K562 (cell line): ENCODE data around the gene ISYNA1. TPM values are rescaled to one million over a fixed set of nuclear protein-coding genes. Genes with fewer than 3 reads are reported as not detected.

Experiments
- ATAC-seq: fragments of 200-7000 bp; cut with Tn5 transposase; 3 replicates; pipeline ENCODE4 v1.9.1; 2020; ENCODE audit warnings: moderate library complexity
- BruUV-seq: library from RNA; stranded (reverse); fragments of 400-500 nt; replicated peaks from 2 replicates; lab custom pipeline; 2021; lab: Mats Ljungman, UMichigan
- CTCF ChIA-PET: fragments of 300-600 bp; formaldehyde crosslinking; extraction: SDS; loops from one replicate; lab custom pipeline; 2021; ENCODE audit warnings: low intra/inter-chr PET ratio; lab: Yijun Ruan, JAX
- POLR2A ChIA-PET: fragments of 300-600, 350-650 bp; sonication (Branson Sonifier 250); formaldehyde crosslinking; extraction: SDS; loops from one replicate; lab custom pipeline; 2021; ENCODE audit warnings: antibody characterized with exemption, inconsistent platforms; lab: Yijun Ruan, JAX
- DNase-seq, 4 experiments: peaks; one replicate each; pipeline versions ENCODE4 v3.0.0 to v3.0.0-alpha.2; 2011 to 2018; ENCODE audit warnings: low spot score in 3 of 4, mixed read lengths in 3 of 4; ENCODE audit errors: extremely low read depth in 1 of 4
- FAIRE-seq: peaks from 2 replicates; lab custom pipeline; 2011; peaks lifted over from hg19 to GRCh38; lab: Jason Lieb, UNC
- H2AFZ ChIP-seq: 2 replicates; pipeline ENCODE4 v1.6.0; 2011; ENCODE audit warnings: low read depth, low read length, control low read depth, inconsistent platforms
- H3K27ac ChIP-seq: fragments of 200-600 bp; 3 replicates; pipeline ENCODE4 v1.8.0; 2011; ENCODE audit warnings: low read depth, mild to moderate bottlenecking, control low read depth, inconsistent platforms, low read length, moderate library complexity, mixed read lengths; ENCODE audit errors: extremely low read depth
- H3K27me3 ChIP-seq, 2 experiments: fragments of 300-600 bp in 1 of 2; 2 replicates in 1 of 2; 3 replicates in 1 of 2; pipeline versions ENCODE4 v1.6.0 to v1.8.0; 2011; ENCODE audit warnings: inconsistent platforms in 2 of 2, low read length in 2 of 2, mild to moderate bottlenecking in 1 of 2, mixed read lengths in 1 of 2, moderate library complexity in 1 of 2; ENCODE audit not compliant: control insufficient read depth in 2 of 2, insufficient read depth in 2 of 2
- H3K36me3 ChIP-seq: fragments of 300-600 bp; 3 replicates; pipeline ENCODE4 v1.8.0; 2011; ENCODE audit warnings: mild to moderate bottlenecking, low read length, inconsistent platforms; ENCODE audit not compliant: control insufficient read depth, insufficient read depth
- H3K4me1 ChIP-seq, 2 experiments: fragments of 200-600 bp in 1 of 2; replicated peaks in 1 of 2; 2 replicates in 1 of 2; 3 replicates in 1 of 2; pipeline versions ENCODE4 v1.5.1 to v1.8.0; 2011; ENCODE audit warnings: inconsistent platforms in 2 of 2, low read length in 2 of 2, mild to moderate bottlenecking in 1 of 2, mixed read lengths in 1 of 2, moderate library complexity in 1 of 2; ENCODE audit not compliant: control insufficient read depth in 2 of 2, insufficient read depth in 2 of 2
- H3K4me2 ChIP-seq: 2 replicates; pipeline ENCODE4 v1.6.1; 2011; ENCODE audit warnings: low read length, control low read depth, inconsistent platforms, mixed read lengths; ENCODE audit not compliant: insufficient read depth
- H3K4me3 ChIP-seq: fragments of 200-600 bp; sonication (generic), shearing (Covaris generic); 2 replicates; pipeline ENCODE4 v1.5.1; 2016; ENCODE audit warnings: control low read depth, inconsistent platforms
- H3K79me2 ChIP-seq: fragments of 200-600 bp; 3 replicates; pipeline ENCODE4 v1.8.0; 2011; ENCODE audit warnings: low read length, inconsistent platforms; ENCODE audit not compliant: control insufficient read depth, insufficient read depth
- H3K9ac ChIP-seq, 2 experiments: 2 replicates each; pipeline versions ENCODE4 v1.6.0 to v1.6.1; 2011; ENCODE audit warnings: low read depth in 2 of 2, low read length in 2 of 2, control low read depth in 1 of 2, inconsistent platforms in 1 of 2, mild to moderate bottlenecking in 1 of 2, mixed read lengths in 1 of 2; ENCODE audit not compliant: insufficient read depth in 1 of 2
- H3K9me1 ChIP-seq: one replicate; pipeline ENCODE4 v1.6.0; 2011; ENCODE audit warnings: inconsistent platforms, mild to moderate bottlenecking, low read length, moderate library complexity; ENCODE audit not compliant: control insufficient read depth, insufficient read depth
- H3K9me3 ChIP-seq: replicated peaks from 2 replicates; pipeline ENCODE4 v1.5.1; 2011; ENCODE audit warnings: low read depth, low read length, inconsistent platforms; ENCODE audit not compliant: control insufficient read depth, insufficient read depth
- H4K20me1 ChIP-seq: replicated peaks from 2 replicates; pipeline ENCODE4 v1.6.1; 2011; ENCODE audit warnings: low read length, inconsistent platforms, mixed read lengths; ENCODE audit not compliant: control insufficient read depth, insufficient read depth
- BCL6 ChIP-seq: fragments of 250-450 bp; sonication (Bioruptor Pico); IDR thresholded peaks from 2 replicates; pipeline ENCODE4 v1.4.0; 2020
- BCOR ChIP-seq: fragments of 450-650 bp; IDR thresholded peaks from 2 replicates; pipeline ENCODE4 v1.6.1; 2016
- CAMTA2 ChIP-seq: fragments of 250-450 bp; sonication (Bioruptor Pico); conservative IDR thresholded peaks from 2 replicates; pipeline ENCODE4 v1.5.1; 2022
- CXXC5 ChIP-seq: fragments of 250-450 bp; sonication (Bioruptor Pico); IDR thresholded peaks from 2 replicates; pipeline ENCODE4 v1.8.0; 2022; ENCODE audit warnings: inconsistent platforms, mild to moderate bottlenecking, moderate library complexity
- FOXO4 ChIP-seq: fragments of 450-650 bp; formaldehyde crosslinking; IDR thresholded peaks from 2 replicates; pipeline ENCODE4 v1.4.0; 2020; ENCODE audit warnings: mild to moderate bottlenecking, moderate library complexity
- FOXP1 ChIP-seq: sonication (generic); formaldehyde crosslinking; IDR thresholded peaks from 2 replicates; pipeline ENCODE4 v1.8.0; 2022; ENCODE audit warnings: mild to moderate bottlenecking, missing genetic modification reagents
- HDAC1 ChIP-seq, 2 experiments: fragments of 450-650 bp; IDR thresholded peaks; 2 replicates each; pipeline ENCODE4 v1.6.1; 2016 to 2017; ENCODE audit warnings: inconsistent platforms in 1 of 2, mild to moderate bottlenecking in 1 of 2, moderate library complexity in 1 of 2
- MTF1 ChIP-seq: fragments of 250-450 bp; sonication (Bioruptor Pico); IDR thresholded peaks from 2 replicates; pipeline ENCODE4 v1.9.0; 2021; ENCODE audit warnings: moderate library complexity, mild to moderate bottlenecking, inconsistent platforms, borderline replicate concordance
- POLR2H ChIP-seq: IDR thresholded peaks from 2 replicates; pipeline ENCODE4 v1.6.1; 2016; ENCODE audit warnings: missing genetic modification characterization, low read depth, mild to moderate bottlenecking, control low read depth, missing compliant biosample characterization, moderate library complexity
- POU5F1 ChIP-seq: fragments of 150-350 bp; IDR thresholded peaks from 2 replicates; pipeline ENCODE4 v1.6.1; 2014; ENCODE audit warnings: borderline replicate concordance, low read length, low read depth, mild to moderate bottlenecking; ENCODE audit not compliant: partially characterized antibody
- PTRF ChIP-seq: fragments of 450-650 bp; IDR thresholded peaks from 2 replicates; pipeline ENCODE4 v1.6.1; 2016; ENCODE audit warnings: mild to moderate bottlenecking, missing genetic modification characterization, missing compliant biosample characterization
- PYGO2 ChIP-seq: fragments of 450-650 bp; IDR thresholded peaks from 2 replicates; pipeline ENCODE4 v1.6.1; 2016; ENCODE audit warnings: mild to moderate bottlenecking, missing genetic modification characterization, moderate library complexity, missing compliant biosample characterization
- RFX5 ChIP-seq: IDR thresholded peaks from 2 replicates; pipeline ENCODE4 v1.6.1; 2011; ENCODE audit warnings: low read depth, mild to moderate bottlenecking, improper control_type of control experiment, low read length
- SIRT6 ChIP-seq: IDR thresholded peaks from one replicate; pipeline ENCODE4 v1.6.1; 2012; ENCODE audit warnings: low read depth, mild to moderate bottlenecking, control low read depth, inconsistent platforms, low read length, moderate library complexity
- TBP ChIP-seq: optimal IDR thresholded peaks from 2 replicates; pipeline ENCODE3; 2011; ENCODE audit warnings: low read depth, low read length, improper control_type of control experiment
- TCF3 ChIP-seq: sonication (generic); formaldehyde crosslinking; IDR thresholded peaks from 2 replicates; pipeline ENCODE4 v1.4.0; 2020; ENCODE audit warnings: mild to moderate bottlenecking, missing genetic modification reagents
- ZBTB49 ChIP-seq: sonication (generic); formaldehyde crosslinking; IDR thresholded peaks from 2 replicates; pipeline ENCODE4 v1.8.0; 2022; ENCODE audit warnings: missing genetic modification reagents, mild to moderate bottlenecking, borderline replicate concordance
- ZBTB9 ChIP-seq: fragments of 450-650 bp; formaldehyde crosslinking; IDR thresholded peaks from 2 replicates; pipeline ENCODE4 v1.4.0; 2020; ENCODE audit warnings: mild to moderate bottlenecking, moderate library complexity
- ZC3H8 ChIP-seq: fragments of 450-650 bp; IDR thresholded peaks from 2 replicates; pipeline ENCODE4 v1.6.1; 2017
- WGBS: fragments of 100-300 bp; shearing (Covaris generic); methylation state at CpG from one replicate; pipeline ENCODE4 v1.1.6; 2016; ENCODE audit warnings: low coverage, mixed read lengths; ENCODE audit not compliant: insufficient coverage; ENCODE audit errors: missing lambda C conversion rate; 5-methylcytosine and 5-hydroxymethylcytosine counted together
- in situ Hi-C: fragments of 300-500 bp; cut with MboI; formaldehyde crosslinking; loops from 4 replicates; pipeline ENCODE4 v1.15.0; 2018; ENCODE audit warnings: inconsistent platforms, mixed read lengths
- intact Hi-C: fragments of 100-400 bp; cut with micrococcal nuclease; formaldehyde crosslinking; loops from 2 replicates; pipeline ENCODE4 v1.14.2; 2022
- polyA plus RNA-seq, 8 experiments: library from polyadenylated mRNA; depleted of rRNA in 4 of 8; stranded (reverse) in 5 of 8; unstranded in 3 of 8; fragments of >200 nt; fragmentation: Nextera tagmentation in 2 of 8; fragmentation: Illumina TruSeq in 1 of 8; extraction: Ambion mirVana in 2 of 8; extraction: Trizol in 1 of 8; gene quantifications; 2 replicates each; pipeline versions ENCODE4 v1.2.1 to v1.2.3, GENCODE V29; 2011 to 2014; ENCODE audit warnings: inconsistent platforms in 1 of 8, missing spikeins in 1 of 8
- total RNA-seq, 7 experiments: library from RNA; depleted of rRNA in 6 of 7; stranded (reverse); fragments of >200 nt in 6 of 7; fragmentation: Illumina TruSeq in 2 of 7; extraction: Trizol in 2 of 7; gene quantifications; 2 replicates each; pipeline versions ENCODE4 v1.2.1 to v1.2.3, GENCODE V29; 2011 to 2021; ENCODE audit warnings: low replicate concordance in 1 of 7

ISYNA1 gene
- total and polyA plus RNA-seq, 9 of the 15 experiments (the other 6 are each of a cell fraction or from before 2014, with no cell fraction given), result 21.8 to 460 (median 93.2) TPM

- H3K27me3 ChIP-seq, result no peaks in the 10 kb centered on the region
- FAIRE-seq, result no peak
- ChIA-PET POLR2A (interaction anchor here (0.6 kb wide), 1 partner anchor 26 kb away, joined by 3 read pairs; no protein-coding TSS in a partner anchor), CTCF (no interaction called here)
- no peaks in the 10 kb centered on the region; the same call in 2 of the 3 replicates for H3K36me3 ChIP-seq
- no peak overlapping the region for H2AFZ ChIP-seq
- no peak overlapping the region for H3K4me2 ChIP-seq
- peaks cover 3% of the 10 kb centered on the region for H3K9me1 ChIP-seq
- H3K4me3 ChIP-seq, result no peak overlapping the region
- H3K4me1 ChIP-seq, result peaks cover 42 to 59% of the 10 kb centered on the region in 2 experiments
- peak overlapping the region in 1 of 2 experiments; percentile 85; a peak in 3 of 4 replicates for H3K9ac ChIP-seq
- peaks cover 38% of the 10 kb centered on the region for H4K20me1 ChIP-seq
- in situ Hi-C loops, result no loop called here
- no peak for ATAC-seq
- DNase-seq, result no peak
- H3K79me2 ChIP-seq, result peaks cover 92% of the 10 kb centered on the region
- 86% methylated on average over 8 of the region's 8 CpGs for WGBS
- intact Hi-C loops, result loop anchor here (5.0 kb wide), 1 partner anchor 114 kb away; no protein-coding TSS in a partner anchor
- peak overlapping the region; percentile 51; the same call in 1 of the 3 replicates for H3K27ac ChIP-seq
- no peaks in the 10 kb centered on the region for H3K9me3 ChIP-seq
- no TSS peak for BruUV-seq
- TF ChIP-seq POLR2H (tag), result no peak
- TF ChIP-seq ZBTB9 (CRISPR knock-in tag), result peak; percentile 86
- 0 out of 2 replicates have a peak, but pooled peaks have one; percentile 42 for TF ChIP-seq BCL6
- TF ChIP-seq PYGO2 (tag), result no peak
- no peak for TF ChIP-seq ZC3H8
- no peak for TF ChIP-seq FOXP1 (CRISPR knock-in tag)
- no peak for TF ChIP-seq MTF1 (CRISPR knock-in tag)
- no peak for TF ChIP-seq ZBTB49 (CRISPR knock-in tag)
- no peak for TF ChIP-seq SIRT6
- peak; percentile 41; the same call in 1 of the 2 replicates for TF ChIP-seq PTRF
- no peak for TF ChIP-seq POU5F1
- no peak for TF ChIP-seq CAMTA2 (CRISPR knock-in tag)
- no peak for TF ChIP-seq HDAC1 (IDR thresholded peaks at IDR 0.05)
- TF ChIP-seq TBP, result no peak
- TF ChIP-seq BCOR, result no peak
- TF ChIP-seq RFX5, result no peak
- TF ChIP-seq TCF3 (CRISPR knock-in tag), result no peak
- TF ChIP-seq CXXC5, result peak; percentile 55
- TF ChIP-seq FOXO4 (CRISPR knock-in tag), result 0 out of 2 replicates have a peak, but pooled peaks have one; percentile 71
Observed at GRCh38 chr19:18477974-18478373, 40.0 kb upstream of the ISYNA1 start.
